G401 (cell line): ENCODE data around the gene KLHDC8A. TPM values are rescaled to one million over a fixed set of nuclear protein-coding genes. Genes with fewer than 3 reads are reported as not detected.
"Not testable (repeated sequence)": the region's sequence is repeated elsewhere in the genome, so short reads cannot be mapped to it uniquely, and the experiment has no call there.

ENCODE experiments used
- DNase-seq: peaks from one replicate; pipeline ENCODE4 v3.0.0-alpha.2; 2015; ENCODE audit warnings: low spot score
- in situ Hi-C: cut with HindIII; loops from 2 replicates; pipeline ENCODE4 v1.10.0; 2016; ENCODE audit warnings: low sequenced_read_pairs, mixed read lengths
- total RNA-seq: library from RNA; depleted of rRNA; stranded (reverse); fragments of >200 nt; shearing (Covaris generic); gene quantifications from 2 replicates; pipeline ENCODE4 v1.2.3, GENCODE V29; 2014

Gene KLHDC8A
- total RNA-seq, 1 experiment from 2014 or later = 2.8 TPM

DNA sequence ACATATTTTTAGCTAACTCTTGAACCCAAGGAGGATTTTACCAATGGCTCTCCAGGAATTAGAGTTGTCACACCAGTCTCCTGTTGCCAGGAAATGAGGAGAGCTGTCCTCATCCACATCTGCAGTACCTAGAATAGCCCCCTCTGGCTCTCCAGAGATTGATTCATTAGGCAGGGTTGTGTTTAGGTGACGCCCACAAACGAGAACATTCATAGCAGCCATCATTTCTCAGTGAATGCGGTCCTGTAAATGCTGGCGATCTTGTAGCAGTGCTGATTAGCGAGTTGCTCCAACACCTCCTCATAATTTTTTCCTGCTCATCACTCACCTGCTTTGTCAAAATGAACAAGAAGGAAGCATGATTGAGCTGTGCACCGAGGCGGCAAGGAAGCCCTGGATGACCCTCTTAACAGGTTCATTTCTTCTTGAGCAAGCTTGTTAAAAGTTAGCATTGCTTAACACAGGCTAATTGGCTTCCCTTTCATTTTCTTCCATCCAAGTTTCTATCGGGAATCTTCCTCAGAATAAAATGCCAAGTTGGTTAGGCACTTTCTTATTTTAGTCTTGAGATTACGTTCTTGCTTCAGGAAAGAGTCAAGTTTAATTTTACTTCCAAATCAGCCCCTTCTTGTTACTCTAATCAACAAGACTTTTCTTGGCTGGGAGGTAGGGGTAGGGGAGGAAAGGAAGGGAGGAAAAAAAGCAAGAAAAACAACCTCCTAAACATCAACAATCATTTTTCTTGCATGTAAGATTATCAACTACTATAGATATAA, 16.5 kb upstream of the KLHDC8A start:
- in situ Hi-C loops = no loop called here
- DNase-seq = no peak

DNA sequence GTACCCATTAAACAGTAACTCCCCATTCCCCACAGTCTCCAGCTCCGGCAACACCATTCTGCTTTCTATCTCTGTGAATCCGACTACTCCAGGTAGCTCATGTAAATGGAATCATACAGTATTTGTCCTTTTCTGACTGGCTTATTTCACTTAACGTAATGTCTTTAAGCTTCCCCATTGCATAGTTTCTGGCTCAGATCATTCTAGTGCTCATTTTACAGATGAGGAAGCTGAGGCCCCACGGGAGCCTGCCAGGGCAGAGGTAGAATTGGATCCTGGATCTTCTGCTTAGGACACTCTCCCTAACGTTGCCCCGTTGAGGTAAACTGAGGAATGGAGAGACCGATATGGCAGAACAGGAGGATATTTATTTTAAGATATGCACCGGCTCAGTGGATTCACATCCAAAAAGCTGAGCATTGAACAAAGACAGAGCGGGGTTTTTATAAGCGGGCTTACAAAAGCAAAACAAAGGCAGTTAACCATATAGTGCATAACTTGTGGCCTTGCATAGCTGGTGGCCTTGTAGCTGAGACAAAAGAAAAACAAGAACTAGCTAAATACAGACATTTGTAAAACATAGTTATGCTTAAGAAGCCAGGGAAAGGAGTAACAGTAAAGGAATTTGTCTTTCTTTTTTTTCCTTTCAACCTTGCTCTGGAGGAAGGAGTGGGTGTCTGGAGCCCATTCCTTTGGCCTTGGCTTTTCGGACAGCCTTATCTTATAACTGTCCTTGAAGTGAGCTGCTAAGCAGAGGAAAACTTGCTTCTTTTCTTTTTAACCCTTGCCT, 15.3 kb upstream of the KLHDC8A start:
- in situ Hi-C loops = no loop called here
- no peak for DNase-seq

DNA sequence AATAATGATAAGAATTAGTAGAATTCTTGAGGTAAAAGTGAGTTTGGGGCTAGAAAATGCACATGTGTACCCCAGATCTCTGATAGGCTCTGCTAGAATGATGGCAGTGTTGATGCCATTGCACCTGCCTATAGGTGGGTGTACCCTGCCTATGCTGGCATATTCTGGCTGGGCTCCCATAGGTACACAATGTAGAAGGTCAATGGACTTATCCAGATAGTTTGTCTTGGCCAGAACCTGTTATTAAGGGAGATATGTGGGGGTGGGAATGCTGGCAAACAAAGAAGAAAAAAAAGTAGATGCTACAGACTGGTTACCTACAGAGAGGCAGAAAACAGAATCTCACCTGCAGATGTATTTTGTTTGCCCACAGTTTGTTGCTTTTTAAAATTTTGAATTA, 14.1 kb upstream of the KLHDC8A start:
- in situ Hi-C loops = no loop called here

DNA sequence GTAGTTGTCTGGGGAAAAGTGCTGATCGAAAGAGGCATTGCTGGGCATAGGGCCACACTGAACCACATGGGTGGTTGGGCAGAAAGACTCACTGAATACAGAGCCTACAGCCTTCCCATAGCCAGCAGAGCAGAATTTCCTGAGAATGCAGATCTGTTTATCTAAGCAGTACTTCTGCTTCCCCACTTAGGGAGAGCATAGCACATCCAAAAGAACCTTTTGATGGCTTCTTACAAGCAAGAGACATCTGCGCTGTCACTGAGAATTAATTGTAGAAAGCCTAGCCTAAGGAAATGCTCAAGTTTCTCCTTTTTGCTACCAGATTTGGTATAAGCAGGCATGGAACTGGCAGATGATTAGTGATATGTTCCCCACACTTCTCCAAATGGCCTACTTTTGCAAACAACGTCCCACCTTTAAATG, 13.0 kb upstream of the KLHDC8A start:
- peak; percentile 73 for DNase-seq
- in situ Hi-C loops = no loop called here

More for the DNA sequence above, 14.1 kb upstream of the KLHDC8A start:
- no peak for DNase-seq

DNA sequence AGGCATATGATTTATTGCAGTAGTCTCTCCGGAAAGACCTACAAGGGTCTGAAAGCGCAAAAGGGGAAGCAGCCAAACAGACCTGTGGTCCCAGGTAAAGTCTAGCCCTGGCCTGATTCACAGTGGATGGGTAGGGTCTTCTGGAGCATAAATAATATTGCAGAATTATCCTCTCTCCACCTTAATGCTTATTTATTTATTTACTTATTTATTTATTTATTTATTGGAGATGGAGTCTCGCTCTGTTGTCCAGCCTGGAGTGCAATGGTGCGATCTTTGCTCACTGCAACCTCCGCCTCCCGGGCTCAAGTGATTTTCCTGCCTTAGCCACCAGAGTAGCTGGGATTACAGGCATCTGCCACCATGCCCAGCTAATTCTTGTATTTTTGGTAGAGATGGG, 11.8 kb upstream of the KLHDC8A start:
- in situ Hi-C loops = no loop called here
- DNase-seq = no peak

DNA sequence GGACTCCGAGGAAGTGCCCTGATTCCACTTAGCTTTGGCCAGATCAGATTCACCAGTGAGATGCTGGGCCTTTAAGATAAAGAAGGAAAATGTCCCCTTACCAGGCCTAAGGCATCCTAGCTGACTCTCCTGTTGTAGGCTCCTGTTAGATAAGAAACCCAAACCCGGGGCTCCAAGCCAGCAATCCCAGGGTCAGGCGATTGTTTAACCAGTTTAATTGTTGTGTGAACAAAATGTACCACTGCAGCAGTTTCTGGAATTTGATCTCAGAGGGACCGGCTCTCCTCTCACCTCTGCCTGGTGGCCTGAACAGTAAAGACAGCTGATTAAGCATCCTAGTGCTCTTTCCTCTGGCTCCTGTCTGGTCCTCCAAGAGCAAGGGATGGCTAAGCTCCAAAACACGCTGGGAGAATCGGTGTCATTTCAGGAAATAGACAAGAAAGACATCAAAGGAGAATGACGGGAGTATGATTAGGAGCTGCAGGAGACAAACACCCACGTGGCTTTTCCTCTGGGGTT, 9.3 kb upstream of the KLHDC8A start:
- DNase-seq = peak; percentile 46
- in situ Hi-C loops = no loop called here

DNA sequence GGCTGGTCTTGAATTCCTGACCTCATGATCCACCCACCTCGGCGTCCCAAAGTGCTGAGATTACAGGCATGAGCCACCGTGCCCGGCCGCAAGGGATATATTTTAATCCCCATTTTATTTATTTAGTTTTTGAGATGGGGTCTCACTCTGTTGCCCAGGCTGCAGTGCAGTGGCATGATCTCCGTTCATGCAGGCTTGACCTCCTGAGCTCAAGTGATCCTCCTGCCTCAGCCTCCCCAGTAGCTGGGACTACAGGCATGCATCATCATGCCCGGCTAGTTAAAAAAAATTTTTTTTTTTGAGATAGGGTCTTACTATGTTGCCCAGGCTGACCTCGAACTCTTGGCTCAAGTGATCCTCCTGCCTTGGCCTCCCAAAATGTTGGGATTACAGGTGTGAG, 8.4 kb upstream of the KLHDC8A start:
- DNase-seq, in situ Hi-C loops: not testable (repeated sequence)

DNA sequence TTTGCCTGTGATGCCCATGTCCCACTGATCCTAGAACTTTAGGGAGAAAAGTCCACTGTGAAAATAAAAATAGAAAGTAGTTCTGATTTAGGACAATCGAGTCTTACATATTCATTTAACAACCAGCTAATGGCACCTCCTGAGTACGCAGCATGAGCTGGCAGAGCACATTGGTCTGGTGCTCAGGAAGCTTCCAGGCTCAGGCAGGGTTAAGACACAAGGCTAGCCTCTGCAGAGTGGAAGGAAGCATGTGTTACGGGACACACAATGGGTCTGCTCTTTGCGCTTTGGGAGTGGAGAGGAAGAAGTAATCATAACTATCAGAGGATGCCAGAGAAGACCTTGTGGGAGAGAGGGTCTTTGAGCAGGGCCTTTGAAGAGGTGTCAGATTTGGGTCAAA, 4.2 kb upstream of the KLHDC8A start:
- in situ Hi-C loops = loop anchor here (5.0 kb wide), 1 partner anchor 161 kb away; no protein-coding TSS in a partner anchor
- peak; percentile 70 for DNase-seq

DNA sequence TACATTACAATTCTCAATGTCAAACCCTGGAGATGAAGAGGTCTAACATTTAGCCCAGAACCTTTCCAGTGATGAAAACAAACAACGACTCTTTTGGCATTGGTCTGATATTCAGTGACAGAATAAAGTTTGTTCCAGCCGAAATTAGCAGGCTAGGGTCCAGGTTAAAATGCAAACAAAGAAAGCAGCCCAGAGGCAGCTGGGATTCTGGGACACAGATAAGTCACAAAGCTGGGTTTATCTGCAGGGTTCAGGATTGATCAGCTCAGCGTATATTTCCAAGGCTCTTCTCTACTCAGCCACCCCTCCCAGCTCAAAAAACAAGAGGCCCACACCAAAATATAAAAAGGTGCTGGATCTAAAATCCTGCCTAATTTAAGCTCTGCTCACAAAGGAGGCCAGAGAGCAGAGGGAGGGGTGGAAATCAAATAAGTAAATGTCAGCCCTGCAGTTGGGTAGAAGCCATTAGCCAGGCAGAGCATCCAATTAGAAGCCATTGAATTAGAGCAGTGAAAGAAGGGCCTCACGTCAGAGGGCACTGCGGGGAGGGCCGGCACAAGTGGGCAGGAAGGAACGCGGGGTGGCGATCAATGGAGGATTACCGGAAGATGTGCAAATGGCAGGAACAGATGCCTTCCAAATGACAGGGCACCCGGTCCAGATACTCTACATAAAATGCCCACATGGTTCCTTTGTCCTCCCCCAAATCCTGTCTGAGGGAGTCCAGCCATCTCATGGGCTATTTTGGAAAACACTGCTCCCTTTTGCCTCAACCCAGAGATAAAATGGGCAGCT, 3.2 kb upstream of the KLHDC8A start:
- in situ Hi-C loops = loop anchor here (5.0 kb wide), 1 partner anchor 162 kb away; no protein-coding TSS in a partner anchor
- peak; percentile 93 for DNase-seq

DNA sequence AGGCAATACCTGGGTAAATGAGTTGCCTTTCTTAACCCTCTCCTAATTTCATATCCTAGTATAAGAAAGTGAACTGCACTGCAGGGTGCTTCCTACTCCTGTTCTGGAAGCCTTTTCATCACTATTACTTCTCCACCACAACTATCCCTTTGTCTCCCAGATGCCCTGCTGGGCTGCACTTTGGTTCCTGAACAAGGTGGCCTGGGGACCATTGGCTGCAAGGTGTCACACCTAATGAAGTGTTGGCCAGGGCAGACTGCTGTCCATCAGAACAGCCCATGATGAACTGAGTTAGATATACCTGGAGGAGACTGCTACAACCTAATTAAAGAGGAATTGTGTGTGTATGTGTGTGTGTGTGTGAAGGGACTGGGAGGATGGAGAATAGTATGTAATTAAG, 1.9 kb upstream of the KLHDC8A start:
- no peak for DNase-seq
- in situ Hi-C loops = no loop called here

DNA sequence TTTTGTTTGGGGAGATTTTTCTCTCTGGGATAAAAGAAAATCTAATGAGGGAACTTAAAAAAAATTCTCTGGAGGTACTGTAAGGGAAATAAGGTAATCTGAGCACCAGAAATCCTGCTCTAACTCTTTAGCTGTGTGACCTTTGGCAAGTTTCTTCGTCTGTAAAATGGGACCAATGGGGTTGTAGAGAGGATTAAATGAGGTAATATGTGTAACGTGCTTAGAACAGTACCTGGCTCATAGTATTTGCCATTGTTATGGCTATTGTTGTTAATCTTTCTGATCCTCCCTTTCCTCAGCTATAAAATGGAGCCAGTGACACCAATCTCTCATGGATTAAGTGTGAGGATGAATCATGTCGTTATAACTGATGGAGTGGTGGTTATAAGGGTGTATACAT, 845 bp upstream of the KLHDC8A start:
- in situ Hi-C loops = no loop called here
- no peak for DNase-seq

DNA sequence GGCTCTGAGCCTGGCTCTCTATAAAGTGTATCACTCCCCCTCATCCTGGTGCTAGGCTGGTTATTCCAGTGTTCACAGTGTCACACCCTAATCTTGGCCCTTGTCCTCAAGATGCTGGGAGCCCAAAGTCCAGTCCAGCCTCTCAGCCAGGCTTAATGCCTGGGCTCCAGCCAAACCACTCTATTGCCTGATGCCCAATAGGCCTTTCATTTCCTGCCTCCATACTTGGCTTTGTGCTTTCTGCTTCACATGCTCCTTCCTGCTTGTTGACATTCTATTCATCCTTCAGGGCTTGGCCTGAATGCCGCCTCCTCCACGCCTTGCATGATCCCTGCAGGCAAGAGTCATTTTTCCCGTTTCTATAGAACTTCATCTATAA, 1.7 kb downstream of the KLHDC8A start:
- in situ Hi-C loops = no loop called here
- peak; percentile 72 for DNase-seq

DNA sequence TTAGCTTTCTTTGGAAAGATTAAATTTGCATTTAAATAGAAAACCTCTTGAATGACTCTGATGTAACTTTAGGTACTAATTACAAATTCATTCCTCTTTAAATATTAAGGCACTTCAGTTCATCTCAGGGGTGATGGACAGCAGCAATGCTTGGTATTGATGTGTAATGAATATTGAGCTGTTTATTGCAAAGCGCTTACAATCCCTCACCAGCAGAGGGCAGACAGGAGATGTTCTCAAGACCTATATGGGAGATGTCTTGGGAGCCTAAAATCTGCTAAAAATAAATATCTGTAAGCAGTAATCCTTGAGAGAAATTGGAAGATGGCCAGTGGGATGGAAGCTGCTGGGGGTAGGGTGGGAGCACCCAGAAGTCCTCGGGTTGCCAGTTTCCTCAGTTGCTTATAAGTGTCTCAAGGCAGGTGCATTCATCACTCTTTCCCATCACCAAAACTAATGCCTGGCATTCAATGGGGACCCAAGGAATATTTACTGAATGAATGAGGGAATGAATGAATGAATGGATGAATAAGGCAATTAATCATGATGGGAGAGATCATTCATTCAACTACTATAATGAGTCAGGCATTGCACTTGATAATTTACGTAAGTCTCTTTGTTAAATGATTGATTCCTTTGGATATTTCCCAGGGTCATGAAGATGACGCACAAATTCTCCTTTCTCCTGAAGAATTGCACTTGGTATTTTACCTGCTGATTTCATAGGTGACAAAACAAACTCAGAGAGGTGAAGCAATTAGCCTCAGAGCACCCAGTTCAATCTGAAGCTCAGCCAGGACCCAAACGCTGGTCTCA, 2.3 kb downstream of the KLHDC8A start:
- in situ Hi-C loops = no loop called here
- peak; percentile 84 for DNase-seq

DNA sequence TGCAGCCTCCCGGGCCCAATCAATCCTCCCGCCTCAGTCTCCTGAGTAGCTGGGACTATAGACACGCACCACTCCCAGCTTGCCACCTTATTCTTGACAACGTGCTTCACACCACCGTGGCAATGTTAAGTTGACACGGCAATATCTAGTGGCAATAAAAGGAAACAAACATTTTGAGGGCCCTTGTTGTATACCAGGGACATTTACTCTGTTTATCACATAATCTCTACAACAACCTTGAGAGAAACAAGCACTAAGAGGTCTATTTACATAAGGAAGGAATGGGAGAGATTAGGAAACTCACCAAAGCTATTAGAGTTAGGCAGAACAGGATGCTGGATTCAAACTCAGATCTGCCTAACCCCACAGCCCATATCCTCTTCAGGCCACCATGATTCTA, 3.1 kb downstream of the KLHDC8A start:
- no peak for DNase-seq
- in situ Hi-C loops = no loop called here

DNA sequence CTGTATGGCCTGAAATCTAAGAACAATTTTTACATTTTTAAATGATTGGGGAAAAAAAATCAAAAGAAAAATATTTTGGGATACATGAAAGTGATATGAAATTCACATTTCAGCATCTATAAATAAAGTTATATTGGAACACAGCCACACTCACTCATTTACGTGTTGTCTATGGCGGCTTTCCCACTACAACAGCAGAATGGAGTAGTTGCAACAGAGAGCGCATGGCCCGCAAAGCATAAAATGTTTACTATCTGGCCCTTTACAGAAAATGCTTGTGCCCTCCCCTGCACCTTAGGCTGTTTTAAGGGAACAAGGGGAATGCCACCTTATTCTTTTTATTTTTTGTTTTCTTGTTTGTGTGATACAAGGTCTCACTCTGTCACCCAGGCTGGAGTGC, 3.5 kb downstream of the KLHDC8A start:
- in situ Hi-C loops = no loop called here
- DNase-seq = no peak

DNA sequence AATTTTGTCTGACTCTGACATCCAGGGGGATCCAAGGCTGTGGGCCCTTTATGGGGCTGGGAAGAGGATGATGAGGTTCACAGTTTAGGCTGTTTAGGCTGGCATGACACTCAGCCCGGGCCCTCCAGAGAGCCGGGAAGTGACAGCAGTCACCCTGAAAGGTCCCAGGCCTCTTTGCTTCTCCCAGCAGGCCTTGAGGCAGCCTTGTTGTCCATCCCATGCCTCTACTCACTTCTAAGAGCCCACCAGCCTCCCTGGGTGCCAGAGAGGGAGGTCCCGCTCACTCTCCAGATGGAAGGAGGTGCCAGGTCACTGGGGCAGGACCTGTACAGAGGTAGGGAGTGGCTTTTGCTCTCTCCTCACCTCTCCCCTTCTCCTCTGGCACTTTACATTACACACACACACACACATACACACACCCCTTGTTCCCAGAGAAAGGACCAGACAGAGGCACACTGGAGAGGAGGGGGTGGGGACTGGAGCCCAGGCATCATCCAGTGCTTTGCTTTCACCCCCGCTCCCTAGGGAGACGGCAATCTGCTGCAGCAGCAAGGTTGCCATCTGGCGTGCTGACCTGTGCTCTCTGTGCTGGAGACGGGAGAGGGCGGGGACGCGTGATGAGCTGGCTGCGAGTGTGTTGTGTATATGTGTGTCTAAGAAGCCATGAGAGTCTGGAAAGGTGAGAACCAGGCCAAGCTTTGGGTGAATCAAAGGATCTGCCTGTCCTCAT, 4.6 kb downstream of the KLHDC8A start:
- peak; percentile 89 for DNase-seq
- in situ Hi-C loops = no loop called here

DNA sequence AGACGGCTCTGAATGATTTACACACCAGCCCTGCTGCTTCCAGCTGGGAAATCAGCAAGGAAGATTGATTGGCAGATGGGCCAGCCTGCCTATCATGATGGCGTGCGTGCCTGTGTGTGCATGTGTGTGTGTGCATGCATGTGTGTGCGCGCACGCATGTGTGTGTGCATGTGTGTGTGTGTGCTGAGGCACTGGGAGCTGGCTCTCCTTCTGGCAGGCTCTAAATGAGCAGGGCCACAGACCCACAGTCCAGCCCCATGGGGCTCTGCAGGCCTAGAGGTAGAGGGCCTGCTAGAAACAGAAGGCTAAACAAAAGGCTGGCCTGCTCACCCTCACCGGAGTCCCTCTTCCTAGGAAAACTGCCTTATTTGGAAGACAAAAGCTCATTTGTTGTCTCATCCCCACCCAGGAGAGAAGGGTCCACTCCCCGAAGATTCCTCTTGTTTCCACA, 6.0 kb downstream of the KLHDC8A start:
- DNase-seq = no peak
- in situ Hi-C loops = no loop called here

DNA sequence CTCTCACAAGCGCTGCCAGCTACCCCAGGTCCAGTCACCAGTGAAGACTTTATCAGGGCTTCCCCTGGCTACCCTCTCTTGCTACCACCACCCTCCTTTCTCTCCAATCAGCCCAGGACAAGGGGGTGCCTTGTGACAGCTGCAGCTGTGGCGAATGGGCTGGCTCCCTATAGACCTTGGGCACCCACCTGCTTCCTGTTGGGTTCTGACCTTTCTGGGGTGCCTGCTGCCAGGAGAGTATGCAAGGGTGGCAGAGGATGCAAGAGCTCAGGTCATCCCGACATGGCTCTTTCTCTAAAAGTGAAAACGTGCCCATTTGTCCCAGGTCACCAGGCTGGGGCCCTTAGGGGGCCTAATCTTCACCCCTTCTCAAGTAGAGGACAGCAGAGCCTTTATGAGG, 6.6 kb downstream of the KLHDC8A start:
- no peak for DNase-seq
- in situ Hi-C loops = no loop called here
